Thoracic aorta (tissue), 2 donors: Measurements from ENCODE around the gene PPP1R10. TPM values are rescaled to one million over a fixed set of nuclear protein-coding genes. Genes with fewer than 3 reads are reported as not detected.
"Not testable (repeated sequence)": the region's sequence is repeated elsewhere in the genome, so short reads cannot be mapped to it uniquely, and the experiment has no call there.

Experiments used
- ATAC-seq: fragments of 150-250 bp; one replicate; pipeline ENCODE4 v1.8.0; 2017; ENCODE audit warnings: low read depth; ENCODE audit not compliant: insufficient number of reproducible peaks, low FRiP score
- DNase-seq: peaks from one replicate; pipeline ENCODE4 v3.0.0-alpha.2; 2020; ENCODE audit warnings: low spot score
- H3K27ac ChIP-seq, 2 donors: fragments of 200-600 bp; sonication (generic); 1 replicate in 1 of 2; 2 replicates in 1 of 2; pipeline ENCODE4 v1.5.1; 2016; ENCODE audit warnings: mild to moderate bottlenecking in 2 of 2, moderate library complexity in 2 of 2
- H3K27me3 ChIP-seq: fragments of 200-600 bp; sonication (generic); replicated peaks from 2 replicates; pipeline ENCODE4 v1.6.0; 2016; ENCODE audit warnings: mild to moderate bottlenecking; ENCODE audit not compliant: insufficient read depth
- H3K36me3 ChIP-seq: fragments of 200-600 bp; sonication (generic); one replicate; pipeline ENCODE4 v1.5.1; 2016
- H3K4me1 ChIP-seq, 2 donors: fragments of 200-600 bp; sonication (generic); 1 replicate in 1 of 2; 2 replicates in 1 of 2; pipeline versions ENCODE4 v1.5.1 to v1.6.0; 2016; ENCODE audit warnings: low read depth in 2 of 2, mild to moderate bottlenecking in 1 of 2; ENCODE audit not compliant: control insufficient read depth in 1 of 2
- H3K4me3 ChIP-seq: fragments of 200-600 bp; sonication (generic); 2 replicates; pipeline ENCODE4 v1.5.1; 2016; ENCODE audit warnings: mild to moderate bottlenecking
- H3K9me3 ChIP-seq: fragments of 200-600 bp; sonication (generic); 2 replicates; pipeline ENCODE4 v1.5.1; 2016
- CTCF ChIP-seq: fragments of 200-600 bp; sonication (generic); IDR thresholded peaks from one replicate; pipeline ENCODE4 v1.5.1; 2019; ENCODE audit warnings: antibody characterized with exemption
- total RNA-seq, 2 donors: library from RNA; depleted of rRNA; stranded (reverse); fragments of >200 nt; gene quantifications; one replicate each; pipeline versions ENCODE4 v1.1.0 to v1.2.3, GENCODE V29; 2016

PPP1R10 gene
- total RNA-seq = 10 to 100 TPM; 28.7 to 43.1 TPM

- Histone ChIP-seq H3K4me1 (peaks cover 29 to 39% of the 10 kb centered on the region in 2 donors), H3K4me3 (peak within 1 kb of the TSS; percentile 79), H3K36me3 (peaks cover 9% of the 10 kb centered on the region), H3K9me3 (no peaks in the 10 kb centered on the region), H3K27me3 (no peaks in the 10 kb centered on the region), H3K27ac (peak within 1 kb of the TSS; percentile 93 to 94)
- ATAC-seq = peak; percentile 87
- TF ChIP-seq CTCF = no peak
- DNase-seq = peak; percentile 97
Observed at GRCh38 chr6:30616811-30617564, at the start of gene PPP1R10. Gene PPP1R10 (minus strand): TSS chr6:30617243. CDS start chr6:30609944, 7,299 bp downstream.

- ATAC-seq, H3K27me3 ChIP-seq, H3K9me3 ChIP-seq, H3K4me1 ChIP-seq, DNase-seq, H3K4me3 ChIP-seq, H3K27ac ChIP-seq: not testable (repeated sequence)
- peaks cover 61% of the 10 kb centered on the region for H3K36me3 ChIP-seq
Observed at GRCh38 chr6:30666300-30666699, 49.3 kb upstream of the PPP1R10 start.

GRCh38 chr6:30664994-30665767 lies 48.1 kb upstream of the PPP1R10 start:
- ATAC-seq (no peak), DNase-seq (no peak)
- Histone ChIP-seq H3K36me3 (peaks cover 61% of the 10 kb centered on the region), H3K27ac (no peak overlapping the region), H3K4me1 (no peaks in the 10 kb centered on the region), H3K9me3 (no peaks in the 10 kb centered on the region), H3K4me3 (no peak overlapping the region), H3K27me3 (no peaks in the 10 kb centered on the region)
- no peak for TF ChIP-seq CTCF

GRCh38 chr6:30657922-30658321 lies 40.9 kb upstream of the PPP1R10 start:
- H3K4me1 ChIP-seq, H3K27me3 ChIP-seq, H3K27ac ChIP-seq, DNase-seq, ATAC-seq, H3K9me3 ChIP-seq, H3K4me3 ChIP-seq: not testable (repeated sequence)
- peaks cover 78% of the 10 kb centered on the region for H3K36me3 ChIP-seq

GRCh38 chr6:30657454-30657853 lies 40.4 kb upstream of the PPP1R10 start:
- DNase-seq (no peak), ATAC-seq (no peak)
- H3K27ac ChIP-seq = no peak overlapping the region
- H3K27me3 ChIP-seq = no peaks in the 10 kb centered on the region
- H3K36me3 ChIP-seq = peaks cover 77% of the 10 kb centered on the region
- H3K4me1 ChIP-seq = no peaks in the 10 kb centered on the region
- H3K9me3 ChIP-seq = no peaks in the 10 kb centered on the region
- TF ChIP-seq CTCF = no peak
- no peak overlapping the region for H3K4me3 ChIP-seq

- no peak for TF ChIP-seq CTCF
- ATAC-seq (no peak), DNase-seq (no peak)
- no peak overlapping the region for H3K4me3 ChIP-seq
- no peaks in the 10 kb centered on the region for H3K9me3 ChIP-seq
- no peaks in the 10 kb centered on the region for H3K4me1 ChIP-seq
- H3K27ac ChIP-seq = no peak overlapping the region
- peaks cover 74% of the 10 kb centered on the region for H3K36me3 ChIP-seq
- H3K27me3 ChIP-seq = no peaks in the 10 kb centered on the region
Observed at GRCh38 chr6:30656513-30656912, 39.5 kb upstream of the PPP1R10 start.
